Chondrocyte (in vitro differentiated cells): ENCODE results near the gene EBLN1. TPM values are rescaled to one million over a fixed set of nuclear protein-coding genes. Genes with fewer than 3 reads are reported as not detected.

Experiments
- DNase-seq: peaks from one replicate; pipeline ENCODE4 v3.0.0; 2021; ENCODE audit warnings: mixed read lengths, low spot score
- H3K27ac Mint-ChIP-seq: one replicate; pipeline ENCODE4 v1.8.0; 2021; ENCODE audit warnings: mild to moderate bottlenecking, moderate library complexity, mixed read lengths; ENCODE audit not compliant: unreplicated experiment
- H3K27me3 Mint-ChIP-seq: 2 replicates; pipeline ENCODE4 v1.8.0; 2021; ENCODE audit warnings: low read depth, mixed read lengths
- H3K36me3 Mint-ChIP-seq: 2 replicates; pipeline ENCODE4 v1.8.0; 2021; ENCODE audit warnings: low read depth, mixed read lengths
- H3K4me1 Mint-ChIP-seq: 2 replicates; pipeline ENCODE4 v1.8.0; 2021; ENCODE audit warnings: low read depth, mild to moderate bottlenecking, mixed read lengths
- H3K4me3 Mint-ChIP-seq: one replicate; pipeline ENCODE4 v1.8.0; 2021; ENCODE audit warnings: mild to moderate bottlenecking, moderate library complexity, mixed read lengths; ENCODE audit not compliant: unreplicated experiment
- H3K9me3 Mint-ChIP-seq: 2 replicates; pipeline ENCODE4 v1.8.0; 2021; ENCODE audit warnings: low read depth, mixed read lengths
- CTCF ChIP-seq: fragments of 200-600 bp; sonication (generic); IDR thresholded peaks from 2 replicates; pipeline ENCODE4 v1.5.0; 2021; ENCODE audit warnings: antibody characterized with exemption, mild to moderate bottlenecking, moderate library complexity
- total RNA-seq: library from RNA; stranded (reverse); gene quantifications from 3 replicates; pipeline ENCODE4 v1.2.1, GENCODE V29; 2021

EBLN1 gene
- total RNA-seq, 1 donor from 2014 or later: not detected

GRCh38 chr10:22228943-22229801, 11.4 kb upstream of the EBLN1 start:
- Mint-ChIP-seq H3K36me3 (no peaks in the 10 kb centered on the region), H3K4me3 (peak overlapping the region; percentile 80), H3K27ac (peak overlapping the region; percentile 62), H3K9me3 (no peaks in the 10 kb centered on the region), H3K4me1 (peaks cover 14% of the 10 kb centered on the region), H3K27me3 (no peaks in the 10 kb centered on the region)
- peak; percentile 13 for TF ChIP-seq CTCF
- DNase-seq: peak; percentile 95

- H3K36me3 Mint-ChIP-seq: no peaks in the 10 kb centered on the region
- H3K9me3 Mint-ChIP-seq: peaks cover under 1% of the 10 kb centered on the region
- H3K27ac Mint-ChIP-seq: peak overlapping the region; percentile 62
- DNase-seq: no peak
- H3K4me1 Mint-ChIP-seq: peaks cover 14% of the 10 kb centered on the region
- TF ChIP-seq CTCF: no peak
- no peaks in the 10 kb centered on the region for H3K27me3 Mint-ChIP-seq
- peak overlapping the region; percentile 80 for H3K4me3 Mint-ChIP-seq
Measured at GRCh38 chr10:22228167-22228938, 10.5 kb upstream of the EBLN1 start.

- H3K4me3 Mint-ChIP-seq: no peak overlapping the region
- peaks cover 7% of the 10 kb centered on the region for H3K9me3 Mint-ChIP-seq
- H3K36me3 Mint-ChIP-seq: peaks cover 2% of the 10 kb centered on the region
- no peak overlapping the region for H3K27ac Mint-ChIP-seq
- TF ChIP-seq CTCF: no peak
- H3K4me1 Mint-ChIP-seq: peaks cover 14% of the 10 kb centered on the region
- DNase-seq: no peak
- H3K27me3 Mint-ChIP-seq: no peaks in the 10 kb centered on the region
Measured at GRCh38 chr10:22226599-22226998, 8.8 kb upstream of the EBLN1 start.

- Mint-ChIP-seq H3K9me3 (peaks cover 7% of the 10 kb centered on the region), H3K36me3 (peaks cover 2% of the 10 kb centered on the region), H3K27me3 (no peaks in the 10 kb centered on the region), H3K27ac (no peak overlapping the region), H3K4me3 (no peak overlapping the region), H3K4me1 (no peaks in the 10 kb centered on the region)
- no peak for TF ChIP-seq CTCF
- DNase-seq: no peak
Measured at GRCh38 chr10:22222236-22223190, 4.7 kb upstream of the EBLN1 start.
